ENCODE measurements around the gene PAMR1. TPM values are rescaled to one million over a fixed set of nuclear protein-coding genes. Genes with fewer than 3 reads are reported as not detected.

Gene PAMR1
- total and polyA plus RNA-seq, 10 of the 15 experiments (the other 5 are each of a cell fraction or from before 2014, with no cell fraction given): 0.04 TPM; not detected in 9

DNA sequence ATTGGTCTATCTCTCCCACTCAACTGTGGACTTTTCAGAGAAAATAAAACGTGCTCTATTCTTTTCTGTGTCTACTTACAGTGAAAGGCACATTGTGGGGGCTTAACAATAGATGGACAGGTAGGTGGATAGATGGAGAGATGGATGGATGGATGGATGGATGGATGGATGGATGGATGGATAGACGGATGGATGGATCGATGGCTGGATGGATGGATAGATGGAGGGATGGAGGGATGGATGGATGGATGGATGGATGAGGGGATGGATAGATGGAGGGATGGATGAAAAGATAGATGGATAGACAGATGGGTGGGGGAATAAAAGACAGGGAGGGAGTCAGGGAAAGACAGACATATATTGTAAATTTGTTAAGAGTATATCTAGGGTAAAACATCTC, 91.8 kb downstream of the PAMR1 start:
- ChIA-PET CTCF (no interaction called here), SMC1A (ENCODE audit: uncharacterized antibody, unreplicated experiment) (no interaction called here), POLR2A (no interaction called here), RAD21 (ENCODE audit: unreplicated experiment) (no interaction called here)
- in situ Hi-C loops (cut with MboI): no loop called here
- Histone ChIP-seq H3K27me3 (replicated peaks in 1 of 2; ENCODE audit: control insufficient read depth in 2 of 2, insufficient read depth in 2 of 2, low read length in 1 of 2) (no peaks in the 10 kb centered on the region; a peak in 3 of 4 replicates), H3K4me3 (no peak overlapping the region), H3K9me3 (replicated peaks; ENCODE audit: control insufficient read depth, insufficient read depth, low read length) (no peaks in the 10 kb centered on the region), H3K27ac (ENCODE audit: control insufficient read depth, insufficient read depth) (no peak overlapping the region), H3K36me3 (ENCODE audit: control insufficient read depth in 2 of 2, insufficient read depth in 2 of 2, low read length in 1 of 2) (no peaks in the 10 kb centered on the region), H3K79me2 (ENCODE audit: control insufficient read depth, insufficient read depth, low read length) (no peaks in the 10 kb centered on the region), H4K20me1 (ENCODE audit: control insufficient read depth, insufficient read depth) (no peaks in the 10 kb centered on the region), H3K4me2 (ENCODE audit: control insufficient read depth, insufficient read depth) (no peak overlapping the region), H2AFZ (ENCODE audit: control insufficient read depth, low read depth, low read length) (no peak overlapping the region), H3K4me1 (ENCODE audit: control insufficient read depth, insufficient read depth, low read length) (no peaks in the 10 kb centered on the region), H3K9ac (ENCODE audit: control insufficient read depth, insufficient read depth, low read length) (no peak overlapping the region)
- no peak for TF ChIP-seq ESRRA (IDR thresholded peaks at IDR 0.05; ENCODE audit: low read length)
- TF ChIP-seq HDGF (IDR thresholded peaks at IDR 0.05): no peak
- TF ChIP-seq, protein P1, sequence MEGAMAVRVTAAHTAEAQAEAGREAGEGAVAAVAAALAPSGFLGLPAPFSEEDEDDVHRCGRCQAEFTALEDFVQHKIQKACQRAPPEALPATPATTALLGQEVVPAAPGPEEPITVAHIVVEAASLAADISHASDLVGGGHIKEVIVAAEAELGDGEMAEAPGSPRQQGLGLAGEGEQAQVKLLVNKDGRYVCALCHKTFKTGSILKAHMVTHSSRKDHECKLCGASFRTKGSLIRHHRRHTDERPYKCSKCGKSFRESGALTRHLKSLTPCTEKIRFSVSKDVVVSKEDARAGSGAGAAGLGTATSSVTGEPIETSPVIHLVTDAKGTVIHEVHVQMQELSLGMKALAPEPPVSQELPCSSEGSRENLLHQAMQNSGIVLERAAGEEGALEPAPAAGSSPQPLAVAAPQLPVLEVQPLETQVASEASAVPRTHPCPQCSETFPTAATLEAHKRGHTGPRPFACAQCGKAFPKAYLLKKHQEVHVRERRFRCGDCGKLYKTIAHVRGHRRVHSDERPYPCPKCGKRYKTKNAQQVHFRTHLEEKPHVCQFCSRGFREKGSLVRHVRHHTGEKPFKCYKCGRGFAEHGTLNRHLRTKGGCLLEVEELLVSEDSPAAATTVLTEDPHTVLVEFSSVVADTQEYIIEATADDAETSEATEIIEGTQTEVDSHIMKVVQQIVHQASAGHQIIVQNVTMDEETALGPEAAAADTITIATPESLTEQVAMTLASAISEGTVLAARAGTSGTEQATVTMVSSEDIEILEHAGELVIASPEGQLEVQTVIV (IDR thresholded peaks at IDR 0.05; ENCODE audit: borderline replicate concordance, partially characterized antibody): no peak
- TF ChIP-seq, protein P2, sequence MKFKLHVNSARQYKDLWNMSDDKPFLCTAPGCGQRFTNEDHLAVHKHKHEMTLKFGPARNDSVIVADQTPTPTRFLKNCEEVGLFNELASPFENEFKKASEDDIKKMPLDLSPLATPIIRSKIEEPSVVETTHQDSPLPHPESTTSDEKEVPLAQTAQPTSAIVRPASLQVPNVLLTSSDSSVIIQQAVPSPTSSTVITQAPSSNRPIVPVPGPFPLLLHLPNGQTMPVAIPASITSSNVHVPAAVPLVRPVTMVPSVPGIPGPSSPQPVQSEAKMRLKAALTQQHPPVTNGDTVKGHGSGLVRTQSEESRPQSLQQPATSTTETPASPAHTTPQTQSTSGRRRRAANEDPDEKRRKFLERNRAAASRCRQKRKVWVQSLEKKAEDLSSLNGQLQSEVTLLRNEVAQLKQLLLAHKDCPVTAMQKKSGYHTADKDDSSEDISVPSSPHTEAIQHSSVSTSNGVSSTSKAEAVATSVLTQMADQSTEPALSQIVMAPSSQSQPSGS (IDR thresholded peaks at IDR 0.05; ENCODE audit: low read length): no peak
- TF ChIP-seq NFIC (IDR thresholded peaks at IDR 0.05; ENCODE audit: low read depth, low read length): no peak
- no peak for TF ChIP-seq YBX1 (IDR thresholded peaks at IDR 0.05)
- TF ChIP-seq, protein P3, sequence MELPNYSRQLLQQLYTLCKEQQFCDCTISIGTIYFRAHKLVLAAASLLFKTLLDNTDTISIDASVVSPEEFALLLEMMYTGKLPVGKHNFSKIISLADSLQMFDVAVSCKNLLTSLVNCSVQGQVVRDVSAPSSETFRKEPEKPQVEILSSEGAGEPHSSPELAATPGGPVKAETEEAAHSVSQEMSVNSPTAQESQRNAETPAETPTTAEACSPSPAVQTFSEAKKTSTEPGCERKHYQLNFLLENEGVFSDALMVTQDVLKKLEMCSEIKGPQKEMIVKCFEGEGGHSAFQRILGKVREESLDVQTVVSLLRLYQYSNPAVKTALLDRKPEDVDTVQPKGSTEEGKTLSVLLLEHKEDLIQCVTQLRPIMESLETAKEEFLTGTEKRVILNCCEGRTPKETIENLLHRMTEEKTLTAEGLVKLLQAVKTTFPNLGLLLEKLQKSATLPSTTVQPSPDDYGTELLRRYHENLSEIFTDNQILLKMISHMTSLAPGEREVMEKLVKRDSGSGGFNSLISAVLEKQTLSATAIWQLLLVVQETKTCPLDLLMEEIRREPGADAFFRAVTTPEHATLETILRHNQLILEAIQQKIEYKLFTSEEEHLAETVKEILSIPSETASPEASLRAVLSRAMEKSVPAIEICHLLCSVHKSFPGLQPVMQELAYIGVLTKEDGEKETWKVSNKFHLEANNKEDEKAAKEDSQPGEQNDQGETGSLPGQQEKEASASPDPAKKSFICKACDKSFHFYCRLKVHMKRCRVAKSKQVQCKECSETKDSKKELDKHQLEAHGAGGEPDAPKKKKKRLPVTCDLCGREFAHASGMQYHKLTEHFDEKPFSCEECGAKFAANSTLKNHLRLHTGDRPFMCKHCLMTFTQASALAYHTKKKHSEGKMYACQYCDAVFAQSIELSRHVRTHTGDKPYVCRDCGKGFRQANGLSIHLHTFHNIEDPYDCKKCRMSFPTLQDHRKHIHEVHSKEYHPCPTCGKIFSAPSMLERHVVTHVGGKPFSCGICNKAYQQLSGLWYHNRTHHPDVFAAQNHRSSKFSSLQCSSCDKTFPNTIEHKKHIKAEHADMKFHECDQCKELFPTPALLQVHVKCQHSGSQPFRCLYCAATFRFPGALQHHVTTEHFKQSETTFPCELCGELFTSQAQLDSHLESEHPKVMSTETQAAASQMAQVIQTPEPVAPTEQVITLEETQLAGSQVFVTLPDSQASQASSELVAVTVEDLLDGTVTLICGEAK (IDR thresholded peaks at IDR 0.05; ENCODE audit: borderline replicate concordance): no peak
- DNase-seq (ENCODE audit: low read depth, low spot score): no peak
- no peak for ATAC-seq
- 46% methylated on average over 3 of the region's 3 CpGs for WGBS (ENCODE audit: insufficient coverage, insufficient replicate concordance, low lambda C conversion rate, missing lambda C conversion rate)
- FAIRE-seq: no peak
- no TSS peak for BruUV-seq (replicated peaks)
- intact Hi-C loops (cut with micrococcal nuclease; ENCODE audit: unreplicated experiment): no loop called here
